HEK293 (cell line): ENCODE data around the gene ANKRD11.

Experiments used
- CTCF ChIA-PET: fragments of 350-600 bp; formaldehyde crosslinking; extraction: SDS; loops from one replicate; lab custom pipeline; 2021; ENCODE audit warnings: antibody characterized with exemption; lab: Yijun Ruan, JAX
- POLR2A ChIA-PET: fragments of 300-600 bp; formaldehyde crosslinking; extraction: SDS; loops from one replicate; lab custom pipeline; 2020; ENCODE audit warnings: antibody characterized with exemption, inconsistent platforms; lab: Yijun Ruan, JAX
- H3K27ac ChIP-seq: fragments of 200-500 bp; sonication (Bioruptor generic); 2 replicates; pipeline ENCODE4 v1.5.1; 2014; ENCODE audit warnings: low read depth, low read length, control low read depth, inconsistent platforms; ENCODE audit errors: extremely low read depth
- H3K36me3 ChIP-seq, 2 experiments: fragments of 200-500 bp in 1 of 2; sonication (Bioruptor generic) in 1 of 2; 1 replicate in 1 of 2; 2 replicates in 1 of 2; pipeline ENCODE4 v1.5.1; 2014 to 2017; ENCODE audit warnings: inconsistent platforms in 2 of 2, low read length in 2 of 2; ENCODE audit not compliant: control insufficient read depth in 2 of 2, insufficient read depth in 1 of 2
- H3K4me1 ChIP-seq: fragments of 200-500 bp; sonication (Bioruptor generic); 2 replicates; pipeline ENCODE4 v1.5.1; 2014; ENCODE audit warnings: mild to moderate bottlenecking, low read length, inconsistent platforms; ENCODE audit not compliant: control insufficient read depth, insufficient read depth
- H3K4me3 ChIP-seq: 2 replicates; pipeline ENCODE4 v1.5.1; 2011; ENCODE audit warnings: low read depth, mild to moderate bottlenecking, control low read depth, low read length, moderate library complexity
- H3K9me3 ChIP-seq: fragments of 200-500 bp; sonication (Bioruptor generic); 2 replicates; pipeline ENCODE4 v1.5.1; 2014; ENCODE audit warnings: low read depth, low read length, inconsistent platforms; ENCODE audit not compliant: control insufficient read depth, insufficient read depth
- FEZF1 ChIP-seq: fragments of 450-650 bp; formaldehyde crosslinking; IDR thresholded peaks from 2 replicates; pipeline ENCODE4 v1.5.1; 2016; ENCODE audit warnings: missing biosample characterization, missing genetic modification characterization
- GLIS2 ChIP-seq: fragments of 450-650 bp; formaldehyde crosslinking; IDR thresholded peaks from 2 replicates; pipeline ENCODE4 v1.5.1; 2016; ENCODE audit warnings: missing biosample characterization, missing genetic modification characterization
- KLF16 ChIP-seq: fragments of 450-650 bp; formaldehyde crosslinking; IDR thresholded peaks from 2 replicates; pipeline ENCODE4 v1.5.1; 2017; ENCODE audit warnings: missing biosample characterization, missing genetic modification characterization
- ZFP3 ChIP-seq: fragments of 450-650 bp; formaldehyde crosslinking; IDR thresholded peaks from 2 replicates; pipeline ENCODE4 v1.5.1; 2016; ENCODE audit warnings: low read depth, missing biosample characterization, missing genetic modification characterization
- ZFP37 ChIP-seq: fragments of 450-650 bp; formaldehyde crosslinking; IDR thresholded peaks from 2 replicates; pipeline ENCODE4 v1.5.1; 2016; ENCODE audit warnings: missing biosample characterization, missing genetic modification characterization
- ZNF174 ChIP-seq: fragments of 450-650 bp; formaldehyde crosslinking; IDR thresholded peaks from 2 replicates; pipeline ENCODE4 v1.5.0; 2017; ENCODE audit warnings: missing biosample characterization, mild to moderate bottlenecking, missing genetic modification characterization
- ZNF214 ChIP-seq: fragments of 450-650 bp; formaldehyde crosslinking; IDR thresholded peaks from 2 replicates; pipeline ENCODE4 v1.5.1; 2017; ENCODE audit warnings: missing biosample characterization, mild to moderate bottlenecking, missing genetic modification characterization, borderline replicate concordance
- ZNF341 ChIP-seq: fragments of 450-650 bp; formaldehyde crosslinking; IDR thresholded peaks from 2 replicates; pipeline ENCODE4; 2016; ENCODE audit warnings: low read depth, missing biosample characterization, missing genetic modification characterization
- ZNF350 ChIP-seq: fragments of 450-650 bp; formaldehyde crosslinking; IDR thresholded peaks from 2 replicates; pipeline ENCODE4 v1.5.0; 2017; ENCODE audit warnings: missing biosample characterization, mild to moderate bottlenecking, missing genetic modification characterization
- ZNF416 ChIP-seq: fragments of 450-650 bp; formaldehyde crosslinking; IDR thresholded peaks from 2 replicates; pipeline ENCODE4 v1.5.1; 2016; ENCODE audit warnings: missing biosample characterization, missing genetic modification characterization
- ZNF510 ChIP-seq: fragments of 450-650 bp; formaldehyde crosslinking; IDR thresholded peaks from 2 replicates; pipeline ENCODE4 v1.5.1; 2018; ENCODE audit warnings: mild to moderate bottlenecking, missing genetic modification characterization, missing biosample characterization; ENCODE audit not compliant: insufficient replicate concordance
- ZNF549 ChIP-seq: fragments of 450-650 bp; IDR thresholded peaks from 2 replicates; pipeline ENCODE4 v1.5.1; 2018; ENCODE audit warnings: missing biosample characterization, missing genetic modification characterization, mild to moderate bottlenecking, inconsistent platforms, moderate library complexity
- ZNF560 ChIP-seq: fragments of 450-650 bp; formaldehyde crosslinking; IDR thresholded peaks from 2 replicates; pipeline ENCODE4 v1.5.1; 2017; ENCODE audit warnings: missing biosample characterization, missing genetic modification characterization, borderline replicate concordance
- ZNF624 ChIP-seq: fragments of 450-650 bp; formaldehyde crosslinking; IDR thresholded peaks from 2 replicates; pipeline ENCODE4 v1.5.1; 2017; ENCODE audit warnings: missing biosample characterization, missing genetic modification characterization
- ZNF629 ChIP-seq: fragments of 450-650 bp; formaldehyde crosslinking; IDR thresholded peaks from 2 replicates; pipeline ENCODE4 v1.5.1; 2017; ENCODE audit warnings: missing biosample characterization, missing genetic modification characterization
- ZNF664 ChIP-seq: fragments of 450-650 bp; formaldehyde crosslinking; IDR thresholded peaks from 2 replicates; pipeline ENCODE4 v1.5.1; 2016; ENCODE audit warnings: missing biosample characterization, missing genetic modification characterization
- ZNF747 ChIP-seq: fragments of 450-650 bp; formaldehyde crosslinking; IDR thresholded peaks from 2 replicates; pipeline ENCODE4 v1.5.1; 2016; ENCODE audit warnings: missing biosample characterization, missing genetic modification characterization
- ZNF76 ChIP-seq: fragments of 450-650 bp; formaldehyde crosslinking; IDR thresholded peaks from 2 replicates; pipeline ENCODE4; 2016; ENCODE audit warnings: low read depth, missing biosample characterization, missing genetic modification characterization, borderline replicate concordance
- ZNF785 ChIP-seq: fragments of 450-650 bp; formaldehyde crosslinking; IDR thresholded peaks from 2 replicates; pipeline ENCODE4 v1.5.1; 2016; ENCODE audit warnings: missing biosample characterization, missing genetic modification characterization
- ZNF843 ChIP-seq: fragments of 450-650 bp; formaldehyde crosslinking; IDR thresholded peaks from 2 replicates; pipeline ENCODE4 v1.5.1; 2016; ENCODE audit warnings: missing biosample characterization, missing genetic modification characterization
- TF ChIP-seq, protein P1 (sequence below): fragments of 450-650 bp; formaldehyde crosslinking; IDR thresholded peaks from 2 replicates; pipeline ENCODE4 v1.5.1; 2016; ENCODE audit warnings: missing biosample characterization, missing genetic modification characterization
- TF ChIP-seq, protein P2 (sequence below): fragments of 450-650 bp; formaldehyde crosslinking; conservative IDR thresholded peaks from 2 replicates; pipeline ENCODE4 v1.5.1; 2016; ENCODE audit warnings: low read depth, missing biosample characterization, missing genetic modification characterization
- TF ChIP-seq, protein P3 (sequence below): fragments of 450-650 bp; formaldehyde crosslinking; IDR thresholded peaks from 2 replicates; pipeline ENCODE4 v1.5.1; 2016; ENCODE audit warnings: missing biosample characterization, missing genetic modification characterization

Gene ANKRD11

DNA sequence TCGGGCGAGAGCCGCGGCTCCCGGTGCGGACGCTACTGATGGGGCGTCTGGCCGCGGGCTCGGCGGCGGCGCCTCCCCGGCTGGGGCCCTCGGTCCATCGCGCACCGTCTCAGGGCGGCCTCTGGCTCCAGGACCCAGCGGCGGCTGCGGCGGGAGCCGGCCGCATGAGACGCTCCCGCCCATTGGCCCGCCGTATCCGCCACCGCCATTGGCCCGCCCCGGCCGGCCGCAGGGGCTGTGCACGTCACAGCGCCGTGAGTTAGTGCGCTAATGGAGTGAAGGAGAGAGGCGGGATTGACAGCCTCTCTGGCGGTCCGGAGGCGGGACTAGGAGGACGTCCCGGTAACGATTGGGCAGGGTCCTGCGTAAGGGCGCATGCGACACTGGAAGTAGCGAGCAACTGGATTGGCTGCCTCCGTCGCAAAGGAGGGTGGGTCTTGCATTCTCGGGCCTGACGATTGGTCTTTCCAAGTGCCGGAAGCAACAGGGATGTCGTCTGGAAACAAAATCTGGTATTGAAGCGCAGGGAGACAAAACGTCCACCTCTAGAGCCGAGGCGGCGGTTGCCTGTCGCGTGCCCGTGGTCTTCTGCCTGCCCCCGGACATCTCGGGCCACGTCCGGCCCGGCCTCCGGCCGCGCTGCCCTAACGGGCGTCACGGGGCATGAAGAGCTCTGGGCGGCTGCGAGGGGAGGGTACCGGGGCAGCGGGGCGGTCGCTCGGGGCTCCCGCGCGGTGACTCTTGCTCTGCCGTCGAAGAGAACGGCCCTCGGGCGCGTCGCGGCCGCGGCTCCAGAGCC lies at the start of gene ANKRD11 (continued):
- TF ChIP-seq ZNF549 (tag by site-specific recombination) (no peak), ZNF629 (tag by site-specific recombination) (peak; percentile 65), ZNF664 (tag by site-specific recombination) (no peak), ZNF624 (tag by site-specific recombination) (no peak), GLIS2 (tag by site-specific recombination) (no peak), ZNF560 (tag by site-specific recombination) (no peak), KLF16 (tag by site-specific recombination) (peak; percentile 81; the same call in 1 of the 2 replicates), ZNF76 (tag by site-specific recombination) (peak; percentile 73; the same call in 1 of the 2 replicates), ZNF174 (tag by site-specific recombination) (no peak), ZFP3 (tag by site-specific recombination) (no peak)
- TF ChIP-seq, protein P1, sequence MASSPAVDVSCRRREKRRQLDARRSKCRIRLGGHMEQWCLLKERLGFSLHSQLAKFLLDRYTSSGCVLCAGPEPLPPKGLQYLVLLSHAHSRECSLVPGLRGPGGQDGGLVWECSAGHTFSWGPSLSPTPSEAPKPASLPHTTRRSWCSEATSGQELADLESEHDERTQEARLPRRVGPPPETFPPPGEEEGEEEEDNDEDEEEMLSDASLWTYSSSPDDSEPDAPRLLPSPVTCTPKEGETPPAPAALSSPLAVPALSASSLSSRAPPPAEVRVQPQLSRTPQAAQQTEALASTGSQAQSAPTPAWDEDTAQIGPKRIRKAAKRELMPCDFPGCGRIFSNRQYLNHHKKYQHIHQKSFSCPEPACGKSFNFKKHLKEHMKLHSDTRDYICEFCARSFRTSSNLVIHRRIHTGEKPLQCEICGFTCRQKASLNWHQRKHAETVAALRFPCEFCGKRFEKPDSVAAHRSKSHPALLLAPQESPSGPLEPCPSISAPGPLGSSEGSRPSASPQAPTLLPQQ (tag by site-specific recombination), result peak; percentile 44; the same call in 1 of the 2 replicates
- TF ChIP-seq, protein P2, sequence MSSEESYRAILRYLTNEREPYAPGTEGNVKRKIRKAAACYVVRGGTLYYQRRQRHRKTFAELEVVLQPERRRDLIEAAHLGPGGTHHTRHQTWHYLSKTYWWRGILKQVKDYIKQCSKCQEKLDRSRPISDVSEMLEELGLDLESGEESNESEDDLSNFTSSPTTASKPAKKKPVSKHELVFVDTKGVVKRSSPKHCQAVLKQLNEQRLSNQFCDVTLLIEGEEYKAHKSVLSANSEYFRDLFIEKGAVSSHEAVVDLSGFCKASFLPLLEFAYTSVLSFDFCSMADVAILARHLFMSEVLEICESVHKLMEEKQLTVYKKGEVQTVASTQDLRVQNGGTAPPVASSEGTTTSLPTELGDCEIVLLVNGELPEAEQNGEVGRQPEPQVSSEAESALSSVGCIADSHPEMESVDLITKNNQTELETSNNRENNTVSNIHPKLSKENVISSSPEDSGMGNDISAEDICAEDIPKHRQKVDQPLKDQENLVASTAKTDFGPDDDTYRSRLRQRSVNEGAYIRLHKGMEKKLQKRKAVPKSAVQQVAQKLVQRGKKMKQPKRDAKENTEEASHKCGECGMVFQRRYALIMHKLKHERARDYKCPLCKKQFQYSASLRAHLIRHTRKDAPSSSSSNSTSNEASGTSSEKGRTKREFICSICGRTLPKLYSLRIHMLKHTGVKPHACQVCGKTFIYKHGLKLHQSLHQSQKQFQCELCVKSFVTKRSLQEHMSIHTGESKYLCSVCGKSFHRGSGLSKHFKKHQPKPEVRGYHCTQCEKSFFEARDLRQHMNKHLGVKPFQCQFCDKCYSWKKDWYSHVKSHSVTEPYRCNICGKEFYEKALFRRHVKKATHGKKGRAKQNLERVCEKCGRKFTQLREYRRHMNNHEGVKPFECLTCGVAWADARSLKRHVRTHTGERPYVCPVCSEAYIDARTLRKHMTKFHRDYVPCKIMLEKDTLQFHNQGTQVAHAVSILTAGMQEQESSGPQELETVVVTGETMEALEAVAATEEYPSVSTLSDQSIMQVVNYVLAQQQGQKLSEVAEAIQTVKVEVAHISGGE (tag by site-specific recombination), result no peak
- TF ChIP-seq, protein P3, sequence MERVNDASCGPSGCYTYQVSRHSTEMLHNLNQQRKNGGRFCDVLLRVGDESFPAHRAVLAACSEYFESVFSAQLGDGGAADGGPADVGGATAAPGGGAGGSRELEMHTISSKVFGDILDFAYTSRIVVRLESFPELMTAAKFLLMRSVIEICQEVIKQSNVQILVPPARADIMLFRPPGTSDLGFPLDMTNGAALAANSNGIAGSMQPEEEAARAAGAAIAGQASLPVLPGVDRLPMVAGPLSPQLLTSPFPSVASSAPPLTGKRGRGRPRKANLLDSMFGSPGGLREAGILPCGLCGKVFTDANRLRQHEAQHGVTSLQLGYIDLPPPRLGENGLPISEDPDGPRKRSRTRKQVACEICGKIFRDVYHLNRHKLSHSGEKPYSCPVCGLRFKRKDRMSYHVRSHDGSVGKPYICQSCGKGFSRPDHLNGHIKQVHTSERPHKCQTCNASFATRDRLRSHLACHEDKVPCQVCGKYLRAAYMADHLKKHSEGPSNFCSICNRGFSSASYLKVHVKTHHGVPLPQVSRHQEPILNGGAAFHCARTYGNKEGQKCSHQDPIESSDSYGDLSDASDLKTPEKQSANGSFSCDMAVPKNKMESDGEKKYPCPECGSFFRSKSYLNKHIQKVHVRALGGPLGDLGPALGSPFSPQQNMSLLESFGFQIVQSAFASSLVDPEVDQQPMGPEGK, result no peak

DNA sequence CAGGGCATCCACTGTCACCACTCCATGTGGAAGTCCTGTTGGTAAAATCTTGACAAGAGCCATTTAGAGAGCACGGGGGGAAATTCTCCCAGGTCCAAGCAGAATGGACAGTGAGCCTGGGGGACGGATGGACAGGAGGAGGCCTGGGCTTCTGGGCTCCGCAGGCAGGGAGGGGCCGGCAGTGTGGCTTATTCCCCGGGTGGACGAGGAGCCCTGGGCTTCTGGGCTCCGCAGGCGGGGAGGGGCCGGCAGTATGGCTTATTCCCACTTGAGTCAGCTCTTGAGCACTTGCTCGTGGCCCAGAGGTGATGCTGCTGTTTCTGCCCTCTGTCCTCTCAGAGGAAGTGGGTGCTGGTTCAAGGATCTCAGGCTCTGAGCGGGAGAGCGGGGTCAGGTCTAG lies 47.9 kb upstream of the ANKRD11 start:
- POLR2A ChIA-PET, result no interaction called here
- TF ChIP-seq ZNF785 (tag by site-specific recombination), result no peak
- TF ChIP-seq ZNF416 (tag by site-specific recombination), result no peak
- TF ChIP-seq FEZF1 (tag by site-specific recombination), result no peak
- TF ChIP-seq ZFP37 (tag by site-specific recombination), result no peak
- TF ChIP-seq ZNF214 (tag by site-specific recombination), result no peak
- TF ChIP-seq ZNF747 (tag by site-specific recombination), result no peak
- no peak for TF ChIP-seq ZNF843 (tag by site-specific recombination)
- no peak for TF ChIP-seq ZNF510 (tag by site-specific recombination)
- no peak for TF ChIP-seq ZNF350
- TF ChIP-seq ZNF174 (tag by site-specific recombination), result no peak
- no peak for TF ChIP-seq ZNF341
- Histone ChIP-seq H3K4me1 (no peaks in the 10 kb centered on the region), H3K27ac (no peak overlapping the region), H3K36me3 (peaks cover 5 to 85% of the 10 kb centered on the region in 2 experiments; a peak in 2 of 3 replicates), H3K4me3 (no peak overlapping the region), H3K9me3 (no peaks in the 10 kb centered on the region)
- CTCF ChIA-PET, result no interaction called here
